IMR-90 (cell line): Measurements from ENCODE around the gene UQCRQ. TPM values are rescaled to one million over a fixed set of nuclear protein-coding genes. Genes with fewer than 3 reads are reported as not detected.

Source experiments
- ATAC-seq: fragments of 200-7000 bp; cut with Tn5 transposase; 2 replicates; pipeline ENCODE4 v1.9.1; 2020; ENCODE audit warnings: low read depth, mild to moderate bottlenecking, moderate library complexity
- BruUV-seq: library from RNA; stranded (reverse); fragments of 400-500 nt; replicated peaks from 2 replicates; lab custom pipeline; 2021; lab: Mats Ljungman, UMichigan
- CTCF ChIA-PET: fragments of 300-600 bp; formaldehyde crosslinking; extraction: SDS; loops from one replicate; lab custom pipeline; 2021; ENCODE audit warnings: antibody characterized with exemption; lab: Yijun Ruan, JAX
- POLR2A ChIA-PET: fragments of 300-600 bp; sonication (Branson Sonifier 250); formaldehyde crosslinking; loops from one replicate; lab custom pipeline; 2022; ENCODE audit warnings: antibody characterized with exemption; ENCODE audit not compliant: unreplicated experiment; lab: Charles Lee
- DNase-seq: peaks from one replicate; pipeline ENCODE4 v3.0.0; 2013
- H2AFZ ChIP-seq: replicated peaks from 2 replicates; pipeline ENCODE3; 2013; ENCODE audit warnings: low read length, mild to moderate bottlenecking; ENCODE audit not compliant: poor library complexity
- H2AK5ac ChIP-seq: 2 replicates; pipeline ENCODE4 v1.6.1; 2013; ENCODE audit warnings: low read depth, low read length, inconsistent platforms
- H2AK9ac ChIP-seq: replicated peaks from 2 replicates; pipeline ENCODE3; 2013; ENCODE audit warnings: mild to moderate bottlenecking, low read depth, low read length, moderate library complexity; ENCODE audit not compliant: poor library complexity
- H2BK120ac ChIP-seq: 2 replicates; pipeline ENCODE4 v1.6.1; 2013; ENCODE audit warnings: low read depth, low read length, inconsistent platforms
- H2BK15ac ChIP-seq: 3 replicates; pipeline ENCODE4 v1.6.1; 2013; ENCODE audit warnings: low read depth, low read length, inconsistent platforms
- H2BK20ac ChIP-seq: 2 replicates; pipeline ENCODE4 v1.6.1; 2013; ENCODE audit warnings: low read depth, mild to moderate bottlenecking, inconsistent platforms, low read length, moderate library complexity
- H2BK5ac ChIP-seq: 2 replicates; pipeline ENCODE4 v1.6.1; 2013; ENCODE audit warnings: mild to moderate bottlenecking, low read depth, low read length, inconsistent platforms; ENCODE audit not compliant: poor library complexity, severe bottlenecking
- H3K14ac ChIP-seq: replicated peaks from 2 replicates; pipeline ENCODE4 v1.6.1; 2013; ENCODE audit warnings: low read depth, low read length, inconsistent platforms
- H3K18ac ChIP-seq: 2 replicates; pipeline ENCODE4 v1.6.1; 2013; ENCODE audit warnings: low read depth, low read length, control low read depth
- H3K23ac ChIP-seq: 2 replicates; pipeline ENCODE4 v1.6.1; 2013; ENCODE audit warnings: low read depth, low read length, inconsistent platforms
- H3K27ac ChIP-seq: 2 replicates; pipeline ENCODE4 v1.5.1; 2013; ENCODE audit warnings: mild to moderate bottlenecking, control low read depth, low read length; ENCODE audit not compliant: insufficient read depth
- H3K27me3 ChIP-seq: 2 replicates; pipeline ENCODE4 v1.6.1; 2013; ENCODE audit warnings: low read length; ENCODE audit not compliant: control insufficient read depth, insufficient read depth
- H3K36me3 ChIP-seq: 2 replicates; pipeline ENCODE4 v1.6.1; 2013; ENCODE audit warnings: low read length, mixed read lengths; ENCODE audit not compliant: control insufficient read depth, insufficient read depth
- H3K4ac ChIP-seq: 2 replicates; pipeline ENCODE4 v1.6.1; 2013; ENCODE audit warnings: low read depth, low read length, inconsistent platforms
- H3K4me1 ChIP-seq: 2 replicates; pipeline ENCODE4 v1.6.1; 2013; ENCODE audit warnings: low read length, mixed read lengths; ENCODE audit not compliant: control insufficient read depth, insufficient read depth
- H3K4me2 ChIP-seq: 2 replicates; pipeline ENCODE4 v1.6.1; 2013; ENCODE audit warnings: low read depth, mild to moderate bottlenecking, control low read depth, low read length, moderate library complexity
- H3K4me3 ChIP-seq: 2 replicates; pipeline ENCODE4 v1.5.1; 2013; ENCODE audit warnings: low read depth, mild to moderate bottlenecking, control low read depth, low read length, moderate library complexity; ENCODE audit not compliant: insufficient read depth
- H3K56ac ChIP-seq: 2 replicates; pipeline ENCODE4 v1.6.1; 2013; ENCODE audit warnings: low read length, inconsistent platforms; ENCODE audit not compliant: insufficient read depth; ENCODE audit errors: extremely low read depth
- H3K79me1 ChIP-seq, 2 experiments: 2 replicates each; pipeline ENCODE4 v1.6.1; 2013; ENCODE audit warnings: low read length in 2 of 2, inconsistent platforms in 1 of 2, low read depth in 1 of 2
- H3K9ac ChIP-seq: 2 replicates; pipeline ENCODE4 v1.6.1; 2013; ENCODE audit warnings: low read depth, low read length, control low read depth
- H3K9me1 ChIP-seq: 2 replicates; pipeline ENCODE4 v1.6.1; 2013; ENCODE audit warnings: low read length, inconsistent platforms; ENCODE audit not compliant: insufficient read depth
- H3K9me3 ChIP-seq: 2 replicates; pipeline ENCODE4 v1.6.1; 2013; ENCODE audit warnings: low read length; ENCODE audit not compliant: control insufficient read depth, insufficient read depth
- H4K20me1 ChIP-seq: 2 replicates; pipeline ENCODE4 v1.6.1; 2013; ENCODE audit warnings: low read length, inconsistent platforms; ENCODE audit not compliant: insufficient read depth
- H4K5ac ChIP-seq: 2 replicates; pipeline ENCODE4 v1.6.1; 2013; ENCODE audit warnings: mild to moderate bottlenecking, low read depth, low read length, control low read depth
- H4K8ac ChIP-seq, 2 experiments: 2 replicates each; pipeline ENCODE4 v1.6.1; 2013; ENCODE audit warnings: low read depth in 2 of 2, low read length in 2 of 2, control low read depth in 1 of 2, inconsistent platforms in 1 of 2
- H4K91ac ChIP-seq: 2 replicates; pipeline ENCODE4 v1.6.1; 2013; ENCODE audit warnings: low read depth, low read length, inconsistent platforms; ENCODE audit not compliant: insufficient read depth
- BHLHE40 ChIP-seq: fragments of 150-350 bp; IDR thresholded peaks from 2 replicates; pipeline ENCODE4 v1.6.1; 2016; ENCODE audit warnings: mild to moderate bottlenecking, low read depth, low read length
- CEBPB ChIP-seq: IDR thresholded peaks from 2 replicates; pipeline ENCODE4 v1.6.1; 2012; ENCODE audit warnings: low read depth, low read length, improper control_type of control experiment
- CHD1 ChIP-seq: IDR thresholded peaks from 2 replicates; pipeline ENCODE4 v1.6.1; 2012; ENCODE audit warnings: low read depth, low read length, improper control_type of control experiment
- CTCF ChIP-seq: conservative IDR thresholded peaks from 2 replicates; pipeline ENCODE4 v1.5.1; 2012; ENCODE audit warnings: mild to moderate bottlenecking, low read depth, low read length, improper control_type of control experiment
- ELK1 ChIP-seq: fragments of 150-350 bp; IDR thresholded peaks from 2 replicates; pipeline ENCODE4 v1.6.1; 2016; ENCODE audit warnings: low read depth, mild to moderate bottlenecking, low read length, moderate library complexity, borderline replicate concordance
- FOS ChIP-seq: fragments of 150-350 bp; IDR thresholded peaks from 2 replicates; pipeline ENCODE4 v1.6.1; 2016; ENCODE audit warnings: low read depth, low read length
- MAFK ChIP-seq: IDR thresholded peaks from 2 replicates; pipeline ENCODE4 v1.6.1; 2012; ENCODE audit warnings: low read depth, low read length, improper control_type of control experiment
- MAZ ChIP-seq: IDR thresholded peaks from 2 replicates; pipeline ENCODE4 v1.6.1; 2012; ENCODE audit warnings: low read depth, mild to moderate bottlenecking, low read length, improper control_type of control experiment, moderate library complexity, borderline replicate concordance
- MXI1 ChIP-seq: IDR thresholded peaks from 2 replicates; pipeline ENCODE4 v1.6.1; 2012; ENCODE audit warnings: low read depth, mild to moderate bottlenecking, low read length, moderate library complexity, borderline replicate concordance
- NFE2L2 ChIP-seq: fragments of 150-350 bp; IDR thresholded peaks from 2 replicates; pipeline ENCODE4 v1.6.1; 2016; ENCODE audit warnings: low read depth, mild to moderate bottlenecking, low read length
- POLR2A ChIP-seq: IDR thresholded peaks from 2 replicates; pipeline ENCODE4 v1.6.1; 2012; ENCODE audit warnings: mild to moderate bottlenecking, low read depth, low read length
- RAD21 ChIP-seq: IDR thresholded peaks from 2 replicates; pipeline ENCODE4 v1.6.1; 2012; ENCODE audit warnings: low read length, improper control_type of control experiment
- RCOR1 ChIP-seq: IDR thresholded peaks from 2 replicates; pipeline ENCODE4 v1.6.1; 2012; ENCODE audit warnings: mild to moderate bottlenecking, low read length, improper control_type of control experiment; ENCODE audit not compliant: insufficient replicate concordance
- RFX5 ChIP-seq: IDR thresholded peaks from 2 replicates; pipeline ENCODE4 v1.8.0; 2012; ENCODE audit warnings: low read depth, mild to moderate bottlenecking, low read length, moderate library complexity
- SMC3 ChIP-seq: fragments of 150-350 bp; IDR thresholded peaks from 2 replicates; pipeline ENCODE4 v1.6.1; 2016; ENCODE audit warnings: low read depth, mild to moderate bottlenecking, antibody characterized with exemption, low read length, moderate library complexity
- WGBS, 2 experiments: methylation state at CpG; one replicate each; pipeline versions ENCODE4 v1.1.5 to v1.1.7; 2013; ENCODE audit warnings: missing lambda C conversion rate in 2 of 2; ENCODE audit not compliant: insufficient read length in 1 of 2; ENCODE audit errors: extremely low coverage in 2 of 2; 5-methylcytosine and 5-hydroxymethylcytosine counted together
- dilution Hi-C: fragments of 300-500 bp; cut with HindIII; formaldehyde crosslinking; loops from one replicate; pipeline ENCODE4 v1.14.3; 2018; ENCODE audit warnings: low sequenced_read_pairs; ENCODE audit not compliant: unreplicated experiment
- in situ Hi-C: fragments of 300-500 bp; cut with MboI; formaldehyde crosslinking; loops from 3 replicates; pipeline ENCODE4 v1.14.3; 2019; ENCODE audit warnings: low sequenced_read_pairs, inconsistent platforms, mixed read lengths
- intact Hi-C: fragments of 100-400 bp; cut with micrococcal nuclease; formaldehyde crosslinking; loops from 2 replicates; pipeline ENCODE4 v1.10.0; 2022
- polyA plus RNA-seq, 3 experiments: library from polyadenylated mRNA; depleted of rRNA; stranded (reverse); fragments of >200 nt; gene quantifications; 2 replicates each; pipeline ENCODE4 v1.2.3, GENCODE V29; 2012; ENCODE audit warnings: low replicate concordance in 1 of 3
- total RNA-seq: library from RNA; depleted of rRNA; stranded (reverse); fragments of >200 nt; gene quantifications from 2 replicates; pipeline ENCODE4 v1.2.3, GENCODE V29; 2012
- TF ChIP-seq, protein P1 (sequence below): fragments of 150-350 bp; IDR thresholded peaks from 2 replicates; pipeline ENCODE4 v1.6.1; 2017; ENCODE audit warnings: mild to moderate bottlenecking, antibody characterized with exemption, low read length, low read depth

UQCRQ gene
- total and polyA plus RNA-seq, 2 of the 4 experiments (the other 2 are of a cell fraction) = 73.7 to 292 TPM

DNA sequence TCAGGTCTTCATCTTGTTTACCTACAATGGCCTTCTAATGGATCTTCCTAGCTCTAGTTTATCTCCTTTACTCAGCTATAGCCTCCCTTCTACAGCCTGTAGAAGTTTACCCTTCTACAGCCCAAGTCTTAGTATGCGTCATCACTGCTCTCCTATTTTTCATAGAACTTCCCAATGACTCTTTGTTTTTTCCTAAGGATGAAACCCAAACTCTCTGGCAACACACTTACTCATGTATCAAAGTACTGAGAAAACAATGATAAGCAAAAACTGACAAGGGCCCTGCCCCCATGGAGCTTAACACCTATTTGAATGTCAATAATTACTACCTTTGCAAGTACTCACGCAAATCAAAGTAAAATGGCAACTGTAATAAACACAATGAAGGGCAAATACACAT lies 40.7 kb downstream of the UQCRQ start:
- Histone ChIP-seq H3K56ac (no peak overlapping the region), H3K79me1 (peaks cover 33 to 59% of the 10 kb centered on the region in 2 experiments), H3K14ac (no peak overlapping the region), H4K91ac (no peak overlapping the region), H2BK120ac (no peak overlapping the region), H3K23ac (no peak overlapping the region), H3K4me3 (no peak overlapping the region), H2BK15ac (no peak overlapping the region), H2AFZ (no peak overlapping the region), H3K18ac (no peak overlapping the region), H3K4me2 (no peak overlapping the region), H3K9me1 (peaks cover 2% of the 10 kb centered on the region; the same call in 1 of the 2 replicates), H4K8ac (no peak overlapping the region), H3K36me3 (peaks cover 13% of the 10 kb centered on the region), H3K27ac (no peak overlapping the region), H3K9ac (no peak overlapping the region), H3K27me3 (no peaks in the 10 kb centered on the region), H2AK5ac (no peak overlapping the region), H4K20me1 (peaks cover 54% of the 10 kb centered on the region), H3K4me1 (no peaks in the 10 kb centered on the region), H3K4ac (no peak overlapping the region), H2AK9ac (no peak overlapping the region), H4K5ac (no peak overlapping the region), H2BK5ac (no peak overlapping the region), H3K9me3 (no peaks in the 10 kb centered on the region), H2BK20ac (no peak overlapping the region)
- no TSS peak for BruUV-seq
- ChIA-PET POLR2A (no interaction called here), CTCF (no interaction called here)
- intact Hi-C loops = no loop called here
- dilution Hi-C loops = no loop called here
- DNase-seq = peak; percentile 37
- 100% methylated on average over 1 of the region's 2 CpGs; no CpG with 5 or more reads in 1 of the 2 experiments for WGBS, 2 experiments
- no peak for ATAC-seq
- in situ Hi-C loops = no loop called here
- TF ChIP-seq CTCF (no peak), RCOR1 (no peak), MAFK (no peak), ELK1 (no peak), POLR2A (no peak), RFX5 (no peak), FOS (no peak), RAD21 (no peak), NFE2L2 (no peak), SMC3 (no peak), MXI1 (no peak), MAZ (no peak), CEBPB (no peak), BHLHE40 (no peak), CHD1 (no peak)
- TF ChIP-seq, protein P1, sequence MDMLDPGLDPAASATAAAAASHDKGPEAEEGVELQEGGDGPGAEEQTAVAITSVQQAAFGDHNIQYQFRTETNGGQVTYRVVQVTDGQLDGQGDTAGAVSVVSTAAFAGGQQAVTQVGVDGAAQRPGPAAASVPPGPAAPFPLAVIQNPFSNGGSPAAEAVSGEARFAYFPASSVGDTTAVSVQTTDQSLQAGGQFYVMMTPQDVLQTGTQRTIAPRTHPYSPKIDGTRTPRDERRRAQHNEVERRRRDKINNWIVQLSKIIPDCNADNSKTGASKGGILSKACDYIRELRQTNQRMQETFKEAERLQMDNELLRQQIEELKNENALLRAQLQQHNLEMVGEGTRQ = no peak
